Endodermal cell (in vitro differentiated cells): ENCODE results near the gene IL1RAPL2. TPM values are rescaled to one million over a fixed set of nuclear protein-coding genes. Genes with fewer than 3 reads are reported as not detected.
A peak's percentile ranks its signal among the peaks of the same experiment; 100 is the strongest.

Experiments
- DNase-seq: peaks from one replicate; pipeline ENCODE4 v3.0.0-alpha.2; 2017
- H3K27ac ChIP-seq: 2 replicates; pipeline ENCODE4 v1.5.1; 2013; ENCODE audit warnings: mild to moderate bottlenecking, low read depth, low read length, moderate library complexity
- H3K27me3 ChIP-seq: 2 replicates; pipeline ENCODE4 v1.6.1; 2013; ENCODE audit warnings: mild to moderate bottlenecking, low read length, moderate library complexity; ENCODE audit not compliant: insufficient read depth, control insufficient read depth, poor library complexity, severe bottlenecking
- H3K36me3 ChIP-seq: 2 replicates; pipeline ENCODE4 v1.7.0; 2013; ENCODE audit warnings: mild to moderate bottlenecking, low read length, moderate library complexity; ENCODE audit not compliant: control insufficient read depth, insufficient read depth
- H3K4me1 ChIP-seq: one replicate; pipeline ENCODE4 v1.7.0; 2013; ENCODE audit warnings: low read length; ENCODE audit not compliant: control insufficient read depth, insufficient read depth
- H3K4me3 ChIP-seq: 2 replicates; pipeline ENCODE4 v1.5.1; 2013; ENCODE audit warnings: mild to moderate bottlenecking, low read length, moderate library complexity
- H3K9ac ChIP-seq: 2 replicates; pipeline ENCODE4 v1.6.1; 2013; ENCODE audit warnings: mild to moderate bottlenecking, low read length, moderate library complexity; ENCODE audit not compliant: poor library complexity, severe bottlenecking; ENCODE audit errors: extremely low read depth
- H3K9me3 ChIP-seq: 2 replicates; pipeline ENCODE4 v1.6.1; 2013; ENCODE audit warnings: mild to moderate bottlenecking, low read length, moderate library complexity; ENCODE audit not compliant: control insufficient read depth
- H3K27ac Mint-ChIP-seq: 2 replicates; pipeline ENCODE4 v1.8.0; 2020; ENCODE audit warnings: mixed read lengths
- H3K27me3 Mint-ChIP-seq: 2 replicates; pipeline ENCODE4 v1.8.0; 2021; ENCODE audit warnings: mild to moderate bottlenecking, mixed read lengths; ENCODE audit not compliant: insufficient read depth
- H3K36me3 Mint-ChIP-seq: 2 replicates; pipeline ENCODE4 v1.8.0; 2020; ENCODE audit warnings: low read depth, mixed read lengths
- H3K4me1 Mint-ChIP-seq: 2 replicates; pipeline ENCODE4 v1.8.0; 2020; ENCODE audit warnings: mixed read lengths
- H3K4me3 Mint-ChIP-seq: 2 replicates; pipeline ENCODE4 v1.8.0; 2020; ENCODE audit warnings: mild to moderate bottlenecking, moderate library complexity, mixed read lengths
- H3K9me3 Mint-ChIP-seq: 2 replicates; pipeline ENCODE4 v1.8.0; 2020; ENCODE audit warnings: mild to moderate bottlenecking, mixed read lengths
- CTCF ChIP-seq: fragments of 200-600 bp; sonication (generic); conservative IDR thresholded peaks from 2 replicates; pipeline ENCODE4 v1.5.0; 2021; ENCODE audit warnings: antibody characterized with exemption, mild to moderate bottlenecking
- WGBS, 2 experiments: methylation state at CpG; one replicate each; pipeline versions ENCODE4 v1.1.5 to v1.1.7; 2013; ENCODE audit warnings: missing lambda C conversion rate in 2 of 2, mixed read lengths in 1 of 2; ENCODE audit not compliant: insufficient coverage in 1 of 2, insufficient read length in 1 of 2; 5-methylcytosine and 5-hydroxymethylcytosine counted together
- total RNA-seq, 2 donors: library from RNA; stranded (reverse); fragmentation: NEBNext Ultra II Directional in 1 of 2; extraction: Animal tissue kit (Norgen Biotek cat#: 25700) in 1 of 2; gene quantifications; 2 replicates in 1 of 2; 3 replicates in 1 of 2; pipeline ENCODE4 v1.2.1, GENCODE V29; 2021

Gene IL1RAPL2
- total RNA-seq, 2 donors from 2014 or later = 0.13 TPM; not detected in 1

GRCh38 chrX:105260291-105261043 lies 694.5 kb downstream of the IL1RAPL2 start:
- no peaks in the 10 kb centered on the region for H3K4me1 Mint-ChIP-seq
- no peak overlapping the region for H3K27ac ChIP-seq
- H3K27me3 Mint-ChIP-seq = peaks cover 9% of the 10 kb centered on the region
- WGBS, 2 experiments = 91% methylated on average over 8 of the region's 8 CpGs; no CpG with 5 or more reads in 1 of the 2 experiments
- peaks cover 66% of the 10 kb centered on the region for H3K9me3 Mint-ChIP-seq
- DNase-seq = peak; percentile 73
- no peak overlapping the region for H3K27ac Mint-ChIP-seq
- no peak overlapping the region for H3K4me3 ChIP-seq
- H3K9ac ChIP-seq = no peak overlapping the region
- no peaks in the 10 kb centered on the region for H3K27me3 ChIP-seq
- H3K9me3 ChIP-seq = no peaks in the 10 kb centered on the region
- H3K4me3 Mint-ChIP-seq = no peak overlapping the region
- H3K36me3 ChIP-seq = no peaks in the 10 kb centered on the region
- no peaks in the 10 kb centered on the region for H3K36me3 Mint-ChIP-seq
- TF ChIP-seq CTCF = peak; percentile 41
- no peaks in the 10 kb centered on the region for H3K4me1 ChIP-seq

GRCh38 chrX:105263171-105263570 lies 697.2 kb downstream of the IL1RAPL2 start:
- peaks cover 11% of the 10 kb centered on the region for H3K27me3 ChIP-seq
- Mint-ChIP-seq H3K36me3 (no peaks in the 10 kb centered on the region), H3K4me1 (no peaks in the 10 kb centered on the region), H3K9me3 (peaks cover 51% of the 10 kb centered on the region), H3K27ac (no peak overlapping the region), H3K4me3 (no peak overlapping the region), H3K27me3 (peaks cover 9% of the 10 kb centered on the region)
- no peaks in the 10 kb centered on the region for H3K4me1 ChIP-seq
- no peaks in the 10 kb centered on the region for H3K36me3 ChIP-seq
- TF ChIP-seq CTCF = no peak
- H3K4me3 ChIP-seq = no peak overlapping the region
- no peak overlapping the region for H3K27ac ChIP-seq
- WGBS, 2 experiments = 94% methylated on average over 2 of the region's 2 CpGs; no CpG with 5 or more reads in 1 of the 2 experiments
- no peak for DNase-seq
- no peaks in the 10 kb centered on the region for H3K9me3 ChIP-seq
- H3K9ac ChIP-seq = no peak overlapping the region

GRCh38 chrX:105263801-105264200 lies 697.8 kb downstream of the IL1RAPL2 start:
- H3K9me3 Mint-ChIP-seq = peaks cover 45% of the 10 kb centered on the region
- Histone ChIP-seq H3K9me3 (no peaks in the 10 kb centered on the region), H3K4me3 (no peak overlapping the region), H3K9ac (no peak overlapping the region), H3K4me1 (no peaks in the 10 kb centered on the region), H3K27ac (no peak overlapping the region), H3K36me3 (no peaks in the 10 kb centered on the region), H3K27me3 (peaks cover 11% of the 10 kb centered on the region)
- no peak overlapping the region for H3K27ac Mint-ChIP-seq
- TF ChIP-seq CTCF = no peak
- 94 to 100% methylated on average over 1 of the region's 1 CpG for WGBS, 2 experiments
- H3K27me3 Mint-ChIP-seq = peaks cover 9% of the 10 kb centered on the region
- no peak for DNase-seq
- no peak overlapping the region for H3K4me3 Mint-ChIP-seq
- no peaks in the 10 kb centered on the region for H3K4me1 Mint-ChIP-seq
- no peaks in the 10 kb centered on the region for H3K36me3 Mint-ChIP-seq
